SK-N-MC (cell line): ENCODE results near the gene CABP2.
"Not testable (repeated sequence)": the region's sequence is repeated elsewhere in the genome, so short reads cannot be mapped to it uniquely, and the experiment has no call there.

Experiments
- DNase-seq: peaks from one replicate; pipeline ENCODE4 v3.0.0-alpha.2; 2011; ENCODE audit warnings: low read depth, low spot score
- H3K27ac ChIP-seq: fragments of 200-600 bp; sonication (generic); 2 replicates; pipeline ENCODE4 v1.5.1; 2016; ENCODE audit warnings: mixed run types
- H3K36me3 ChIP-seq: fragments of 200-600 bp; sonication (generic); 2 replicates; pipeline ENCODE4 v1.6.1; 2017; ENCODE audit warnings: antibody characterized with exemption, low read length, mixed read lengths; ENCODE audit not compliant: insufficient read depth
- H3K4me3 ChIP-seq: fragments of 200-600 bp; sonication (generic); 2 replicates; pipeline ENCODE4 v1.5.1; 2016
- H3K9ac ChIP-seq: fragments of 200-600 bp; sonication (generic); 2 replicates; pipeline ENCODE4 v1.8.0; 2017; ENCODE audit warnings: mixed run types, mixed read lengths; ENCODE audit not compliant: insufficient read length
- H3K9me3 ChIP-seq: fragments of 200-600 bp; sonication (generic); 2 replicates; pipeline ENCODE4 v1.6.1; 2017; ENCODE audit warnings: low read depth, mild to moderate bottlenecking, antibody characterized with exemption, low read length, moderate library complexity, mixed read lengths
- EZH2 ChIP-seq: fragments of 200-600 bp; sonication (generic); IDR thresholded peaks from one replicate; pipeline ENCODE4 v1.6.1; 2017; ENCODE audit warnings: antibody characterized with exemption
- FOXP2 ChIP-seq: optimal IDR thresholded peaks from 2 replicates; pipeline ENCODE3; 2011; ENCODE audit warnings: mild to moderate bottlenecking, moderate library complexity; ENCODE audit not compliant: insufficient read depth; ENCODE audit errors: extremely low read length, control extremely low read depth
- POLR2AphosphoS5 ChIP-seq: IDR thresholded peaks from 2 replicates; pipeline ENCODE4 v1.6.1; 2012; ENCODE audit warnings: mild to moderate bottlenecking, low read depth, low read length, borderline replicate concordance

The CABP2 gene

DNA sequence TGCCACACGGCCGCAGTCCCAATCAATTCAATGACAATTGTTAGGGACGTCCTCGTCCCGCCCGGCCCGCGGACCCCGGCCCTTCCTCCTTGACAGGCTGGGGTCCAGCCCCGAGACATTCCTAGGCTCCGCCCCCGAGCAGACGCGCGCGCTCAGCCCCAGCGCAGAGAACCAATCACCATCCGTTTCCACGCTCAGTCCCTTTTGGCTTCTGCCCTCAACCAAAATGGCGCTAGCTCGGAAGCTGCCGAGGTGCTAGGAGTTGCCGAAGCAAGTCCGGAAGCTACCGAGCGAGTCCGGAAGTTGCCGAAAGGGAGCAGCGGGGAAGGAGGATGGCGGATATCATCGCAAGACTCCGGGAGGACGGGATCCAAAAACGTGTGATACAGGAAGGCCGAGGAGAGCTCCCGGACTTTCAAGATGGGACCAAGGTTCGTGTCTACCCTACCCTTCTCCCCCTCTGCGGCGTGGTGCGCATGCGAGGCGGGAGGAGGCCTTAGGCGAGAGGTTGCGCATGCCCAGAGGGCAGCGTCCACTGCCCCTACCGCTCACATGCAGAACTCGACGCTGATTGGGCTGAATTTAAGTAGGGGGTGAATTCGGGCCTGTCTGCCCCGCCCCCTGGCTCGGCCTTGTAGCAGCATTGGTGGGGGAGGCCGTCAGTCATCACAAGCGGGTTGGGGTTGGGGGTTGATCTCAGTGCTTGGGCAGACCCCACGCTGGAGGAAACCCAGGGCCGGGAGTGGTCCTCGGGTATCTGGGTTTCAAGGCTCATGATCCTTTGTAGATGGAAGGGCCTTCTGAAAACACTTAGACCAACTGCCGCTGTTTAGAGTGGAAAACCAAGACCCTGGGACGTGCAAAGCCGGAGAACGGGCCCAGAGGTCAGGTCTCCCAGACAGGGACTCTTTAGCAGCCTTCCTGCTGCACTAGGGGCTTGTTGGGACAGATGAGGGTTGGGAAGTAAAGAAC, 40.1 kb downstream of the CABP2 start, which contains the start of gene AIP:
Gene AIP (plus strand): TSS at position 200 of the 972 bp plus-strand sequence. CDS start 133 bp downstream, at position 333.
- Histone ChIP-seq H3K4me3 (peak within 1 kb of the TSS; percentile 89), H3K27ac (peak within 1 kb of the TSS; percentile 67)
- TF ChIP-seq EZH2: no peak
- TF ChIP-seq POLR2AphosphoS5: peak; percentile 56
- TF ChIP-seq FOXP2: peak; percentile 77

DNA sequence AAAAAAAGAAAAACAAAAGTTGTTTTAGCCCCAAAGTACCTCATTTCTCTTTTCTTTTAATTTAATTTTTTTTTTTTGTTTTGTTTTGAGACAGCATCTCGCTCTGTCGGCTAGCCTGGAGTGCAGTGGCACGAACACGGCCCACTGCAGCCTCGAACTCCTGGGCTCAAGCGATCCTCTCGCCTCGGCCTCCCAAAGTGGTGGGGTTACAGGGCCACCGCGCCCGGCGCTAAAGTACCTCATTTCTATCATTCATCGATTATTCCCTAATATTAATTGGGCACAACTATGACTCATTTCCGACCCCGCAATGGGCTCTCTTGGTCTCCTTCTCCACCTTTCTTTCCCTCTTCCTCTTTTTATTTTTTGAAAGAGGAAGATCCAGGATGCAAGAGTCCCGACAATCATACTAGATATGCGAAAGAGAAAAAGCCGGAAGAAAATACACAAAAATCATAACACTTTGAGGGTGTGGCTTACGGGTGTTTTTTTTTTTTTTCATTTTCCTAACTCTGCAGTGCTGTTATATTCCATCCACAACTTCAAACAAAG, 40.9 kb downstream of the CABP2 start:
- DNase-seq: no peak
- H3K27ac ChIP-seq: no peak overlapping the region
- TF ChIP-seq EZH2 (no peak), POLR2AphosphoS5 (no peak), FOXP2 (no peak)

More for the DNA sequence above, 40.1 kb downstream of the CABP2 start, which contains the start of gene AIP:
- DNase-seq: peak; percentile 93
- peaks cover 3% of the 10 kb centered on the region; the same call in 1 of the 2 replicates for H3K36me3 ChIP-seq
- H3K9me3 ChIP-seq: no peaks in the 10 kb centered on the region
- H3K9ac ChIP-seq: peak within 1 kb of the TSS; percentile 73

DNA sequence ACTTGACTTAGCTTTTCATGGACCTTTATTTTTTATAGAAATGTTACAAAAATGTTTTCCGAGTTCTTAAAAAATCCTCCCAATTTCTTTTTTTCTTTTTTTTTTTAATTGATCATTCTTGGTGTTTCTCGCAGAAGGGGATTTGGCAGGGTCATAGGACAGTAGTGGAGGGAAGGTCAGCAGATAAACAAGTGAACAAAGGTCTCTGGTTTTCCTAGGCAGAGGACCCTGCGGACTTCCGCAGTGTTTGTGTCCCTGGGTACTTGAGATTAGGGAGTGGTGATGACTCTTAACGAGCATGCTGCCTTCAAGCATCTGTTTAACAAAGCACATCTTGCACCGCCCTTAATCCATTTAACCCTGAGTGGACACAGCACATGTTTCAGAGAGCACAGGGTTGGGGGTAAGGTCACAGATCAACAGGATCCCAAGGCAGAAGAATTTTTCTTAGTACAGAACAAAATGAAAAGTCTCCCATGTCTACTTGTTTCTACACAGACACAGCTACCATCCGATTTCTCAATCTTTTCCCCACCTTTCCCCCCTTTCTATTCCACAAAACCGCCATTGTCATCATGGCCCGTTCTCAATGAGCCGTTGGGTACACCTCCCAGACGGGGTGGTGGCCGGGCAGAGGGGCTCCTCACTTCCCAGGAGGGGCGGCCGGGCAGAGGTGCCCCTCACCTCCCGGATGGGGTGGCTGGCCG, 45.7 kb downstream of the CABP2 start:
- not testable (repeated sequence) for H3K9me3 ChIP-seq, H3K4me3 ChIP-seq, H3K9ac ChIP-seq, H3K36me3 ChIP-seq, DNase-seq, H3K27ac ChIP-seq

More for the DNA sequence above, 40.9 kb downstream of the CABP2 start:
- Histone ChIP-seq H3K9ac (peak overlapping the region; percentile 73), H3K4me3 (peak overlapping the region; percentile 89), H3K9me3 (no peaks in the 10 kb centered on the region), H3K36me3 (no peaks in the 10 kb centered on the region; the same call in 1 of the 2 replicates)

DNA sequence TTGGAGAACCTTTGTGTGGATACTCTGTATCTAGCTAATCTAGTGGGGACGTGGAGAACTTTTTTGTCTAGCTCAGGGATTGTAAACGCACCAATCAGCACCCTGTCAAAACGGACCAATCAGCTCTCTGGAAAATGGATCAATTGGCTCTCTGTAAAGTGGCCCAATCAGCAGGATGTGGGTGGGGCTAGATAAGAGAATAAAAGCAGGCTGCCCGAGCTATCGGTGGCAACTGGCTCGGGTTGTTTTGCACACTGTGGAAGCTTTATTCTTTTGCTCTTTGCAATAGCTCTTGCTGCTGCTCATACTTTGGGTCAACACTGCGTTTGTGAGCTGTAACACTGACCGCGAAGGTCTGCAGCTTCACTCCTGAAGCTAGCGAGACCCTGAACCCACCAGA, 46.6 kb downstream of the CABP2 start:
- not testable (repeated sequence) for H3K27ac ChIP-seq, H3K36me3 ChIP-seq, H3K4me3 ChIP-seq, H3K9me3 ChIP-seq, DNase-seq, H3K9ac ChIP-seq

DNA sequence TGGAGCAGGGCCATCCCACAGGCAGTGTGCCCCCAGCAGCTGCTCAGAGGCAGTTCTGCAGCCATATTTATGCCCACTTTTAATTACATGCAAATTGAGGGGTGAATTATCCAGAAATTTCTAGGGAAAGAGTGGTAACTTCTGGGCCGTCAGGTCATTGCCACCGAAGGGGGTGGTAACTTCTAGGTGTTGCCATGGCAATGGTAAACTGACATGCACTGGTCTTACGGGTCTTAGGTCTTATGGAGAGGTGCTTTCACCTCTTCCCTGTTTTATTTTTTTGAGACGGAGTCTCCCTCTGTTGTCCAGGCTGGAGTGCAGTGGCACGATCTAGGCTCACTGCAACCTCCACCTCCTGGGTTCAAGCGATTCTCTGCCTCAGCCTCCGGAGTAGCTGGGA, 50.4 kb downstream of the CABP2 start:
- Histone ChIP-seq H3K27ac (no peak overlapping the region), H3K36me3 (no peaks in the 10 kb centered on the region), H3K9me3 (no peaks in the 10 kb centered on the region), H3K9ac (no peak overlapping the region), H3K4me3 (no peak overlapping the region)
- no peak for TF ChIP-seq POLR2AphosphoS5
- no peak for DNase-seq

DNA sequence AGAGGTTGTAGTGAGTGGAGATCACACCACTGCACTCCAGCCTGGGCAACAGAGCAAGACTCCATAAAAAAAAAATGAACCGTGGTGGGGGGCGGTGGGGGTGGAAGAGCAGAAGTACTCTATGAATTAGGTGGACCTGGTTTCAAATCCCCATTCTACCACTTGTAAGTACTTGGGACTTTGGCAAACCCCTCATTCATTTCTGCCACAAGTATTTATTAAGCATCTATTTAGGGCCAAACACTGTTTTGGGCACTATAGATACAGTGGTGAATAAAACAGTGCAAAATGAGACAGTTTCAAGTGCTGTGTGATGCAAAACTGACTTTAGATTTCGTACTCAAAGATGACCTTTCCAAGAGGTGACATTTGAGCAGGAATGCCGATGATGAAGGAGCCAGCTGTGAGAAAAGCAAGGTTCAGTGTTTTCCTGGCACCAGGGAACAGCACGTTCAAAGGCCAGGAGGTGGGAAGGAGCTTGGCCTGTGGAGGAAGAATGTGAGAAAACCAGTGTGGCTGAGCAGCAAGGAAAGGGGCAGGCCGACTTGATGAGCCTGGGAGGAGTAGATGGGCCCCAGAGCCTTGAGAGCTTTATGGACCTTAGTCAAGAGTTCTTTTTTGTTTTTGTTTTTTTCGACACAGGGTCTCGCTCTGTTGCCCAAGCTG, 52.8 kb downstream of the CABP2 start:
- no peaks in the 10 kb centered on the region for H3K36me3 ChIP-seq
- H3K9ac ChIP-seq: no peak overlapping the region
- no peak overlapping the region for H3K4me3 ChIP-seq
- no peaks in the 10 kb centered on the region for H3K9me3 ChIP-seq
- no peak for TF ChIP-seq POLR2AphosphoS5
- no peak for TF ChIP-seq FOXP2
- TF ChIP-seq EZH2: no peak
- no peak for DNase-seq
- H3K27ac ChIP-seq: no peak overlapping the region

DNA sequence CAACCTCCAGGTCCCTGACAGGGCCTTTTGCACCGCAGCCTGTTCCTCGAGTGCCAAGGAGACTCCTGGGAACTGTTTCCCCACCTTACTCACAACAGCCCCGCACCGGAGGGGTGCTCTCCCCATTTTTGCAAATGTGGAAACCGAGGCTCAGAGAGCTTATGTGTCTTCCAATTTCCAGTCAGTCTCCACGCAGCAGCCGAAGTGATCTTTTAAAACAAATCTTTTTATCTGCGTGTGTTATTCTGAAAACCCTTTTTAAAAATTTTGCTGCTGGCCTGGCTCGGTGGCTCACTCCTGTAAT, 53.8 kb downstream of the CABP2 start:
- no peaks in the 10 kb centered on the region for H3K9me3 ChIP-seq
- TF ChIP-seq EZH2: no peak
- TF ChIP-seq POLR2AphosphoS5: no peak
- no peak for TF ChIP-seq FOXP2
- H3K9ac ChIP-seq: peak overlapping the region; percentile 83

More for the DNA sequence above, 53.8 kb downstream of the CABP2 start:
- H3K27ac ChIP-seq: peak overlapping the region; percentile 19; the same call in 1 of the 2 replicates
- no peaks in the 10 kb centered on the region for H3K36me3 ChIP-seq
- H3K4me3 ChIP-seq: peak overlapping the region; percentile 91
- no peak for DNase-seq
